Astrocyte of the spinal cord (primary cell): ENCODE data around the gene TMEM225B.
"Not testable (repeated sequence)": the region's sequence is repeated elsewhere in the genome, so short reads cannot be mapped to it uniquely, and the experiment has no call there.

Experiments used
- DNase-seq: peaks from one replicate; pipeline ENCODE4 v3.0.0; 2011; ENCODE audit warnings: low read depth, low spot score
- H3K4me3 ChIP-seq: 2 replicates; pipeline ENCODE4 v1.5.1; 2011; ENCODE audit warnings: low read depth, mild to moderate bottlenecking, low read length, moderate library complexity
- CTCF ChIP-seq: IDR thresholded peaks from 2 replicates; pipeline ENCODE4 v1.5.1; 2012; ENCODE audit warnings: low read depth, mild to moderate bottlenecking, low read length, inconsistent platforms
- in situ Hi-C: cut with HindIII; loops from 2 replicates; pipeline ENCODE4 v1.10.0; 2017; ENCODE audit warnings: low sequenced_read_pairs

Gene TMEM225B

GRCh38 chr7:99626661-99627060, 28.6 kb downstream of the TMEM225B start:
- H3K4me3 ChIP-seq = no peak overlapping the region
- no peak for DNase-seq
- TF ChIP-seq CTCF = no peak
- in situ Hi-C loops = no loop called here

GRCh38 chr7:99627513-99627912, 29.4 kb downstream of the TMEM225B start:
- TF ChIP-seq CTCF = no peak
- no peak overlapping the region for H3K4me3 ChIP-seq
- DNase-seq = no peak
- in situ Hi-C loops = no loop called here

GRCh38 chr7:99628471-99629465, 30.7 kb downstream of the TMEM225B start:
- in situ Hi-C loops = no loop called here
- H3K4me3 ChIP-seq = no peak overlapping the region
- no peak for TF ChIP-seq CTCF
- no peak for DNase-seq

GRCh38 chr7:99629643-99630042, 31.6 kb downstream of the TMEM225B start:
- DNase-seq = no peak
- TF ChIP-seq CTCF = no peak
- in situ Hi-C loops = no loop called here
- H3K4me3 ChIP-seq = no peak overlapping the region

- peak; percentile 12 for DNase-seq
- in situ Hi-C loops = no loop called here
- peak; percentile 22 for TF ChIP-seq CTCF
- H3K4me3 ChIP-seq = no peak overlapping the region
Observed at GRCh38 chr7:99631295-99632109, 33.4 kb downstream of the TMEM225B start.

- H3K4me3 ChIP-seq, in situ Hi-C loops, DNase-seq: not testable (repeated sequence)
Observed at GRCh38 chr7:99637414-99637813, 39.3 kb downstream of the TMEM225B start.
